Activated T-helper 1 cell treated with anti-CD3 and anti-CD28 coated beads, Interleukin-2, amount 50 U/mL, for 16 hours (primary cell): ENCODE results near the gene C16orf95.
A peak's percentile ranks its signal among the peaks of the same experiment; 100 is the strongest.

Experiments
- DNase-seq, 2 donors: peaks; one replicate each; pipeline ENCODE4 v3.0.0-alpha.2; 2020; ENCODE audit warnings: low read depth in 1 of 2, low spot score in 1 of 2

The C16orf95 gene

GRCh38 chr16:87332150-87332549, 15.0 kb upstream of the C16orf95 start:
- no peak for DNase-seq

GRCh38 chr16:87331241-87331801, 14.1 kb upstream of the C16orf95 start:
- no peak for DNase-seq

- no peak for DNase-seq
Measured at GRCh38 chr16:87330646-87331045, 13.5 kb upstream of the C16orf95 start.

DNA sequence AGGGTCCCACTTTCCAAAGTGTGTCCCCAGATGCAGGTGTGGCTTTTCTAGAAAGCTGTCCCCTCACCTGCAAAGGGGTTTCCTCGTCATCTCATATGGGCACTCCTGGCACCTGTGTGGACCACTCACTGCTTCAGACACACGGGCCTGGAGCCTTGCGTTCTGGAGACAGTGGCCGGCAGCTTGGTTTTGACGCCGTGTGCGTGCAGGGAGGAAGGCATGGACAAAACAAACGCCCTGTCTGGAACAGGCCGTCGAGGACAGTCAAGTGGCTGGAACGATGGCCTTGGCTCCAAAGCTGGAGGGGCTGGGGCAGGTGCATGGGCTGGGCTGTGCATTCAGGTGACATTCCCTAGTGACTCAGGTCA, 13.0 kb upstream of the C16orf95 start:
- DNase-seq: no peak

- no peak for DNase-seq
Measured at GRCh38 chr16:87329436-87330256, 12.5 kb upstream of the C16orf95 start.

DNA sequence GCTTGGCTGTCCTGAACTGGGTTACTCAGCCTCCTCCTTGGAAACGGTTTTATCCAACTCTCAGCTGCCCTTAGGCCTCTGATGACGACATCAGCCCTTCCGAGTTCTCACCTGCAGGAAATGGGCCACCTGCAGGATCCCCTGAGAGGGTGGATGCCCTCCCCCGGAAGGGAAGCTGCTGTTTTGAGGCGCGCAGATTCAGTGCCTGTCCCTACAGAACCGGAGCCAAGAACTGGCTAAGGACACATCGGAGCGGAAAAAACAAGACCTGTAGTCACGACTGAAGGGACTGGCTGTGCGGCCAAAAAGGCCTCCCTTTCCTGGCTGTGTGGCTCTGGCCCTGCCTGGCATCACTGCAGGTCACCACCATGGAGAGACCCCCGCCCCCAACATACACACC, 11.7 kb upstream of the C16orf95 start:
- no peak for DNase-seq

DNA sequence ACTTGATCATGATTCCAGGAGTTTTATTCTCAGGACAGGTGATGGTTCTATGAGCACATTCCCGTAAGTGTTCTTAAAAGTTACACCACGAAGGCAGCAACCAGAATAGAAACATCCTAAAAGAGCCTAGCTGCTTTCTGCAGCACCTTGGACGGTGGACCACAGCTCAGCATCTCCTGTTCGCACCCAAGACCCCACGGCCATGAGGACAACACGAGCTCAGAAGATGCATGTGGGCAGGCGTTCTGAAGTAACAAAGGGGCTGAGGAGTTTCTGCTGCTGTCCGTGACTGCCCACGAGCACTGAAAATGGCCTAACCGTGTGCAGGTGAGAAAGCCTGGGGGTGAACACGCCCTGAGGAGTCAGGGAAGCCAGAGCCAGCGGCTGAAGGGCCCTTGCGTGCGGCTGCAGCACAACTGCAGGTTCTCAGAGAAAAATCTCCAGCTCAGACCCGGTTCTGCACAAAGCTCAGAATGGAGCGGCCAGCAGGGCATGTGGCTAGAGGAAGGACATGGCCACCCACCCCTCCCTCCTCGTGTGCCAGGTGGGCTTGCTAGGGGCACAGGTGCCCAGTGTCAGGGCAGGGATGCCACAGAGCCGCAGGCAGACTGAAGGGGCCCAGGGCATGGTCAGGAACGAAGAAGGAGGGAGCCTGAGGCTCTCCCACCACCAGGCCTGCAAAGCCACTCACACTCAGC, 10.8 kb upstream of the C16orf95 start:
- DNase-seq: no peak

DNA sequence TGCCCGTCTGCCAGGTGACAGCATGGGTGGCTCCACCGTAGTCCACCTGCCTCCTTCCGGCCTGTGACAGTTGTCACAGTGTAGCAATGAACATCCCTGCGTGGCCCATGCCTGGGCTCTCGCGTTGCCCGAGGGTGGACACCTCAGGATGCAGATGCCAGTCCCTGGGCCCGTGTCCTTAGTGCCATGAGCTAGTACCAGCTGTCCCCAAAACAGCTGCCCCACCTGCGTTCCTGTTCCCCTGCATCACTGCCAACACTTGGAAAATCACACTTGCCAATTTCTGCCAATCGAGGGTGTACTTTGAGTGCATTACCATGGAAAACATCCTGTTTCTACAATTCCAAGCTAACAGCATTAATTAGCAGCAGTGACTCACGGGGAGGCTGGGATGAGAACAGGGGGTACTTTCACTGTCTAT, 9.0 kb upstream of the C16orf95 start:
- DNase-seq: no peak

DNA sequence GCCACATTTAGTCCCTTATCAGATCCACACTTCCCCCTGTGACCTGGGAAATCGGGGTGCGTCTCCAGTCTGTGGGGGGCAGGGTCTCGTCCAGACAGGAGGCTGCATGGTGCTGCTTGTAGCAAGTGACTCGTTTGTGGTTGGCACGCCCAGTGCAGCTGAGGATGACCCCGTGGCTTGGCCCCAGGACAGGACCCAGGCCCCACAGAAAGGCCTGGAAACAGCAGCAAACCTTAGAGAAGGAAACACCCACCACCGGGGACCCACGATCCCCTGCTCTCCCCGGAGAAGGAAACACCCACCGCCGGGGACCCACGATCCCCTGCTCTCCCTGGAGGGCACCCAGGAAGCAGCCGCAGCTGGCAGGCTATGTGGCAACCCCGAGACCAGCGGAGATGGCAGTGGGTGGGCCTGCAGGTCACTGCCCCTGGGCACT, 8.2 kb upstream of the C16orf95 start:
- no peak for DNase-seq

- peak in 1 of 2 donors; percentile 21 for DNase-seq
Measured at GRCh38 chr16:87324411-87325275, 7.5 kb upstream of the C16orf95 start.

- DNase-seq: no peak
Measured at GRCh38 chr16:87323727-87324410, 6.7 kb upstream of the C16orf95 start.

GRCh38 chr16:87322833-87323726, 5.9 kb upstream of the C16orf95 start:
- no peak for DNase-seq

- no peak for DNase-seq
Measured at GRCh38 chr16:87322360-87322759, 5.2 kb upstream of the C16orf95 start.

DNA sequence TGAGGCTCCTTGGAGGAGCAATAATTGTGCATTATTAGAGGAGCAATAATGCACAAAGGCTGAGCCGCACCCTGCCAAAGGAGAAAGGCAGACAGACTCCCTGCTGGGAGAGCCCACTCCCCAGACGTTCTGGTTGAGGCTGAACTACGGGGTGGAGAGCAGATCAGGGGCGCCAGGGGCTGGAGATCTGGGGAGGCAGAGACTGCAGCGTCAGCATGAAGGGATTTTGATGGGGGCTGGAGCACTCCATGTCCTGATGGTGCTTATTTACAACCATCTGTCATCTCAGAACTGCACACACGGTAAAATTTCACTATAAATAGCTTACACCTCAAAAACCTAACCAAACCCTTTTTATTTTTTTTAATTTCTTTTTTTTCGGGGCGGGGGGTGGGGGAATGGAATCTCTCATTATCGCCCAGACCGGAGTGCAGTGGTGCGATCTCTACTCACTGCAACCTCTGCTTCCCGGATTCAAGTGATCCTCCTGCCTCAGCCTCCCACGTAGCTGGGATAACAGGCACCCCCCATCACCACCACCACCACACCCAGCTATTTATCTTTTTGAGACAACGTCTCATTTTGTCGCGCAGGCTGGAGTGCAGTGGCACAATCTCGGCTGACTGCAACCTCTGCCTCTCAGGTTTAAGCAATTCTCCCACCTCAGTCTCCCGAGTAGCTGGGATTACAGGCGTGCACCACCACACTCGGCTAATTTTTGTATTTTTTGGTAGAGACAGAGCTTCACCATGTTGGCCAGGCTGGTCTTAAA, 4.3 kb upstream of the C16orf95 start:
- no peak for DNase-seq

DNA sequence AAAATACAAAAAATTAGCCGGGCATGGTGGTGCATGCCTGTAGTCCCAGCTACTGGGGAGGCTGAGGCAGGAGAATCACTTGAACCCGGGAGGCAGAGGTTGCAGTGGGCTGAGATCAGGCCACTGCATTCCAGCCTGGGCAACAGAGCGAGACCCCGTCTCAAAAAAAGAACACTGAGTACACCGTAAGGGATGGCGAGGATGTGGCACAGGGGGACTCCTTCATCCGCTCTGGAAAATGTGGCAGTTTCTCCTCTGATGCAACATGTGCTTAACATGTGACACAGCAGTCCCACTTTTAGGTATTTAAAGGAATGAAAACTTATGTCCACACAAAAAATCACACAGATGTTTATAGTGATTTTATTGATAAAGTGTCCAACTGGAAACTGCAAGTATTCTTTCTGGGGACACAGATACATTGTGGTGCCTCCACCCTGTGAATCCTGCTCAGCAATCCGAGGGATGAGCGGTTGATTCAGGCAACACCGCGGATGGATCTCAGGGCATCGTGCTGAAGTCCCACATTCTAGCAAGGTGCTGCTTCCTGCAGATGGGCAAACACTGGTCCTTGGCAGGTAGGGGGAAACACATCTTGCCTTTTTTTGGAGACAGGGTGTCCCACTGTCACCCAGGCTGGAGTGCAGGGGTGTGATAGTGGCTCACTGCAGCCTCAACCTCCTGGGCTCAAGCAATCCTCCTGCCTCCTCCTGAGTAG, 3.5 kb upstream of the C16orf95 start:
- DNase-seq: no peak

GRCh38 chr16:87319997-87320491, 2.9 kb upstream of the C16orf95 start:
- no peak for DNase-seq

- DNase-seq: no peak
Measured at GRCh38 chr16:87319011-87319410, 1.8 kb upstream of the C16orf95 start.
